WI38 (cell line): ENCODE results near the gene KLF13.

Experiments used
- H3K4me3 ChIP-seq: 2 replicates; pipeline ENCODE4 v1.5.1; 2011; ENCODE audit warnings: low read depth, mild to moderate bottlenecking, control low read depth, low read length
- CTCF ChIP-seq: IDR thresholded peaks from 2 replicates; pipeline ENCODE4 v1.5.1; 2012; ENCODE audit warnings: low read depth, mild to moderate bottlenecking, control low read depth, low read length

Gene KLF13

GRCh38 chr15:31396881-31397560 lies 70.4 kb downstream of the KLF13 start:
- no peak for TF ChIP-seq CTCF
- no peak overlapping the region for H3K4me3 ChIP-seq

DNA sequence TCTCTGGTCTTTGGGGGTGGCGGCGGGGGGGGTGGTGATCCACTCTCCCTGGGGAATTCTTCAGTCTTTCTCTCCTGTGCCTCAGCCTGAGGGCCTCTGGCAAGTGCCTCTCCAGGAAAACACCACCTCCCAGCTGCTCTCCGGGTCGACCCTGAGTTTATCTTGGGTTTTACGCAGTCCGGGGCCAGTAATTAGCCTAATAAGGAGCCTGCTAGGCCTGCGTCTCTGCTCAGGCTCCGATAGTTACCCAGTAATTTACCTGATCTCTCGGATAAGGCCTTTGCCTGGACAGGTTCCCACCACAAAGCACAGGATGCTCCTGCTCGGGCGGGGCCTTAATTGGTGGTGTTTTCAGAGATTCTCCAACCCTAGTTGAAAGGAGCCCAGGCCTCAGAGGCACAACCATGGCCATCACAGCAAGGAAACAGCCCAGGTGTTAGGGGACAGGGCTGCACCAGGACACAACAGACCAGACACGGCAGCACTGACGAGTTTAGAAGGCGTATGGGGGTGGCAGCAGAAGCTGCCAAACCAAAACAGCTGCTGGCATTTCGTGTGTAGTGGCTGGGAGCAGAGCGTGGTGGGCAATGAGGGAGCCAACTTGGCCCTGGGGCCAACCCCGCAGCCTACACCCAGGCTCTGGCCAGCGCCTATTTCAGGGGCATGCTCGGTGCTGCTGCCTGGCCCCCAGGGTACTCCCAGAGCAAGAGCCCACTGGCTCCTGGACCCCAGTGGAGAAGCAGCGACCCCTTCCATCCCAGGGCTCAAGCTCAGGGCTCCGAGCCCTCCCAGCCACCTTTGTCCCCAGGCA lies 71.4 kb downstream of the KLF13 start:
- no peak overlapping the region for H3K4me3 ChIP-seq
- no peak for TF ChIP-seq CTCF

DNA sequence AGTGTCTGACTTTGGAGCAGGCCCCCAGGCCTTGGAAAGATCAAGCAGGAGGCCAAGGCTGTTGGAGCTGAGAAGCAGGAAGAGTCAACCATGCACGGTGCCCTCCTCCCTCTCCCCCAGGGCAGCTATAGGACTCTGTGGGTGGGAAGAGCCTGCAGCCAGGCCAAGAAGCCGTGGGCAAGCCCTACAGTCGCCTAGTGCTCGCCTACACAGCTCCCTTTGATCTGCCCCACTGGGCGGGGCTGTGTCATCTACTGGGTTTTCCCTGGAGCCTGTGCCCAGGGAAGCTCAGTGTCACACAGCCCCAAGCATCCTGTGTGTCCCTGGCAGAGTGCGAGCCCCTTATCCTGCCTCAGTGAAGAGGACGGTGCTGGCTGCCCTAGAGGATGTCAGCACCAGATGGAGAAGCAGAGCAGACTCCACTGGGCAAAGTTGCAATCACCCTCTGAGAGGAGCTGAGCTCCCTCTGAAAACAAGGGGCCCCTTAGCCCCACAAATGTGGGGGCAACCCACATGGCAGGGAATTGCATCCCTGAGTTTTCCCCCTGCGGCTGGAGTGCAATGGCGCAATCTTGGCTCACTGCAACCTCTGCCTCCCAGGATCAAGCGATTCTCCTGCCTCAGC lies 72.2 kb downstream of the KLF13 start:
- no peak for TF ChIP-seq CTCF
- H3K4me3 ChIP-seq: no peak overlapping the region

DNA sequence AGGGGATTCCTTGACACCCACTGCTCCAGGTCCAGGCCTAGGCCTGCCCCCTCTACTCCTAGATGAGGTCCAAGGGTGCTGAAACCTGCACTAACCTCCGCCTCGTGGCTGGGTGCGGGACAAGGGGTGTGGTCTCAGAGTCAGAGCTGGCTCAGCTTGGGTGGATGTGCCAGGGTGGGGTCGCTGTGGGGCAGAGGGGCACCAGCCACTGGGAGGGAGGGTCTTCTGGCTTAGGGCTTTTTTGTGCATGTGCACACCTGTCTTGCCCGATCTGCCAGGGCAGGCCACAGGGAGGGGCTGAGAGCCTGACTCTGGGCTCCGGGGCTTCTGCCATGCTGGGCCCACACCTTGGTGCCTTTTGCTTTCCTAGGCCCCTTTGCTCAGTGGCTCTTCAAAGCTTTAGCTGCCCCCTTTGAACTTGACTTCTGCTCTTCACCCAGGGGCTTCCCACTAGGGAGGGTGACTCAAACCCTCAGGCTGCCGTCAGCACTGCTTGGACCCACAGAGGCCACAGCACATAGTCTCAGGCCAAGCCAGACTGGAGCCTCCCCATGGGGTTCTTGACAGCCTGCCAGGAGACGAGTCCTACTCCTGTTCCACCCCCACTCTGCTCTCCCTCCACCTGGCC lies 73.0 kb downstream of the KLF13 start:
- H3K4me3 ChIP-seq: no peak overlapping the region
- no peak for TF ChIP-seq CTCF

DNA sequence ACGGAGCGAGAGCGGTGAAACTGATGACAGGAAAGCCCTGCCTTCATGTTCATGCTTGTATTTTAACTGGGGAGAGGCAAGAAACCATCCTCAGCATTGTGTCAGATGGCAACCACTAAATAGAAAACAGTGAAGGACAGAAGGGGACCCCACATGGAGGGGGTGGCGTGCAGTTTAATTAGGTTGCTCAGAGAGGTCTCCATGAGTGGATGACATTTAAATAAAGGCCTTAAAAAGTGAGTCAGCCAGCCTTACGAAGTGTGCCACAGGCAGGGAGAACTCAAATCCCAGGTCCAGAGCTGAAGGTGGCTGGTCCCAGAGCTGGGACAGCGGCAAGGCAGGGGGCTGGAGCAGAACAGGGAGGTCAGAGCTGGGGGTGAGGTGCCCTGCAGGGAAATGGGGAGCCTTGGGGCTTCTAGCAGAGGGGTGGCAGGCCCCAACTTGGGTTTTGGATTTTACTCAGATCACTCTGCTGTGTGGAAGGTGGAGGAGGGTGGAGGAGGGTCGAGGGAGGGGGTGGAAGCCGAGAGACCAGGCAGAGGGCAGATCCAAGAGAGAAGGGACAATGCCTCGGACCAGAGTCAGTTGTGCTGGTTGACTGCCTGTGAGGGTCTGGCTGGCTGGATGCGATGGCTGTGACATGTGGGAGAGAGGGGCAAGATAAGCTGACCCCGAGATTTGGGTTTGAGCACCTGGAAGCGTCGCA lies 73.7 kb downstream of the KLF13 start:
- no peak for TF ChIP-seq CTCF

GRCh38 chr15:31401282-31401681 lies 74.6 kb downstream of the KLF13 start:
- no peak for TF ChIP-seq CTCF

More for the DNA sequence above, 73.7 kb downstream of the KLF13 start:
- no peak overlapping the region for H3K4me3 ChIP-seq

More at GRCh38 chr15:31401282-31401681, 74.6 kb downstream of the KLF13 start:
- H3K4me3 ChIP-seq: no peak overlapping the region
